Measurements from ENCODE around the gene TREX2. TPM values are rescaled to one million over a fixed set of nuclear protein-coding genes. Genes with fewer than 3 reads are reported as not detected.

TREX2 gene
- total and polyA plus RNA-seq, 7 donors, result 0.10 to 0.56 (median 0.27) TPM; not detected in 2

- Histone ChIP-seq H3K27me3 (ENCODE audit: insufficient read depth in 3 of 3, low read length in 2 of 3) (peaks cover 0 to 7% (median 2%) of the 10 kb centered on the region in 3 donors), H3K36me3 (ENCODE audit: insufficient read depth in 1 of 2, low read depth in 1 of 2) (no peaks in the 10 kb centered on the region), H3K27ac (no peak overlapping the region), H3K4me1 (no peaks in the 10 kb centered on the region), H3K9me3 (peaks cover 7% of the 10 kb centered on the region), H3K4me3 (no peak overlapping the region)
- ATAC-seq, result no peak
- intact Hi-C loops (cut with DNase I), result no loop called here
- TF ChIP-seq CTCF (IDR thresholded peaks at IDR 0.05), result no peak
- no peak for DNase-seq
- 82 to 98% (median 94%) methylated on average over 3 of the region's 3 CpGs for WGBS, 3 donors
Observed at GRCh38 chrX:153426204-153426603, 19.7 kb downstream of the TREX2 start.

- no peak overlapping the region for H3K4me3 ChIP-seq
- intact Hi-C loops (cut with DNase I), result no loop called here
- no peaks in the 10 kb centered on the region for H3K4me1 ChIP-seq
- 78 to 81% (median 80%) methylated on average over 8 of the region's 8 CpGs for WGBS, 3 donors
- peaks cover 0 to 2% (median 0%) of the 10 kb centered on the region in 3 donors for H3K27me3 ChIP-seq (ENCODE audit: insufficient read depth in 3 of 3, low read length in 2 of 3)
- no peak for TF ChIP-seq CTCF (IDR thresholded peaks at IDR 0.05)
- no peak for ATAC-seq
- DNase-seq, result peak in 1 of 2 donors; percentile 69
- no peak overlapping the region for H3K27ac ChIP-seq
- H3K9me3 ChIP-seq, result no peaks in the 10 kb centered on the region
- H3K36me3 ChIP-seq (ENCODE audit: insufficient read depth in 1 of 2, low read depth in 1 of 2), result no peaks in the 10 kb centered on the region
Observed at GRCh38 chrX:153423652-153424051, 22.2 kb downstream of the TREX2 start.

- no peak overlapping the region for H3K27ac ChIP-seq
- no peak for ATAC-seq
- no peaks in the 10 kb centered on the region for H3K36me3 ChIP-seq (ENCODE audit: insufficient read depth in 1 of 2, low read depth in 1 of 2)
- no peak for TF ChIP-seq CTCF (IDR thresholded peaks at IDR 0.05)
- H3K4me3 ChIP-seq, result no peak overlapping the region
- no peak for DNase-seq
- WGBS, 3 donors, result 87 to 91% (median 90%) methylated on average over 18 of the region's 18 CpGs
- H3K4me1 ChIP-seq, result no peaks in the 10 kb centered on the region
- H3K9me3 ChIP-seq, result no peaks in the 10 kb centered on the region
- intact Hi-C loops (cut with DNase I), result no loop called here
- H3K27me3 ChIP-seq (ENCODE audit: insufficient read depth in 3 of 3, low read length in 2 of 3), result peaks cover 0 to 2% (median 0%) of the 10 kb centered on the region in 3 donors
Observed at GRCh38 chrX:153421856-153422255, 24.0 kb downstream of the TREX2 start.

GRCh38 chrX:153420851-153421599 lies 24.8 kb downstream of the TREX2 start:
- Histone ChIP-seq H3K36me3 (ENCODE audit: insufficient read depth in 1 of 2, low read depth in 1 of 2) (no peaks in the 10 kb centered on the region), H3K4me1 (no peaks in the 10 kb centered on the region), H3K27ac (no peak overlapping the region), H3K9me3 (no peaks in the 10 kb centered on the region), H3K27me3 (ENCODE audit: insufficient read depth in 3 of 3, low read length in 2 of 3) (peaks cover 0 to 2% (median 0%) of the 10 kb centered on the region in 3 donors), H3K4me3 (no peak overlapping the region)
- ATAC-seq (no peak), DNase-seq (no peak)
- TF ChIP-seq CTCF (IDR thresholded peaks at IDR 0.05), result no peak
- intact Hi-C loops (cut with DNase I), result no loop called here
- WGBS, 3 donors, result 90 to 97% (median 92%) methylated on average over 75 to 91 of the region's 91 CpGs

Measured in psoas muscle (tissue), 8 donors.